Peyer's patch (tissue), 4 donors: ENCODE measurements around the gene CREB1. TPM values are rescaled to one million over a fixed set of nuclear protein-coding genes. Genes with fewer than 3 reads are reported as not detected.

Source experiments
- DNase-seq, 3 donors: peaks; one replicate each; pipeline ENCODE4 v3.0.0-alpha.2; 2017 to 2019
- H3K27ac ChIP-seq, 4 donors: fragments of 200-600 bp; sonication (generic); one replicate each; pipeline ENCODE4 v1.5.1; 2016 to 2019
- H3K27me3 ChIP-seq, 2 donors: fragments of 200-600 bp; sonication (generic); one replicate each; pipeline ENCODE4 v1.5.1; 2019
- H3K36me3 ChIP-seq, 3 donors: fragments of 200-600 bp; sonication (generic); one replicate each; pipeline ENCODE4 v1.5.1; 2016 to 2019
- H3K4me1 ChIP-seq, 4 donors: fragments of 200-600 bp; sonication (generic); one replicate each; pipeline ENCODE4 v1.5.1; 2016 to 2019
- H3K4me3 ChIP-seq, 4 donors: fragments of 200-600 bp; sonication (generic); 1 replicate in 3 of 4; 2 replicates in 1 of 4; pipeline ENCODE4 v1.5.1; 2016 to 2019; ENCODE audit warnings: mild to moderate bottlenecking in 1 of 4
- H3K9me3 ChIP-seq, 4 donors: fragments of 200-600 bp; sonication (generic); one replicate each; pipeline ENCODE4 v1.5.1; 2016 to 2019; ENCODE audit warnings: mild to moderate bottlenecking in 1 of 4
- POLR2A ChIP-seq, 2 donors: fragments of 450-650 bp; IDR thresholded peaks; one replicate each; pipeline ENCODE4 v1.5.1; 2017; ENCODE audit warnings: antibody characterized with exemption in 2 of 2, mild to moderate bottlenecking in 2 of 2, moderate library complexity in 2 of 2
- total RNA-seq, 4 donors: library from RNA; depleted of rRNA; stranded (reverse); fragments of >200 nt; gene quantifications; one replicate each; pipeline ENCODE4 v1.1.0, GENCODE V29; 2016
- TF ChIP-seq, protein P1 (sequence below), 6 experiments: fragments of 450-650 bp in 4 of 6; fragments of 200-600 bp in 2 of 6; sonication (generic) in 1 of 6; IDR thresholded peaks; one replicate each; pipeline ENCODE4 v1.5.1; 2017 to 2019; ENCODE audit warnings: antibody characterized with exemption in 6 of 6, mild to moderate bottlenecking in 3 of 6, moderate library complexity in 1 of 6

The CREB1 gene
- total RNA-seq, 4 donors from 2014 or later: 27.9 to 97.4 (median 54.6) TPM

DNA sequence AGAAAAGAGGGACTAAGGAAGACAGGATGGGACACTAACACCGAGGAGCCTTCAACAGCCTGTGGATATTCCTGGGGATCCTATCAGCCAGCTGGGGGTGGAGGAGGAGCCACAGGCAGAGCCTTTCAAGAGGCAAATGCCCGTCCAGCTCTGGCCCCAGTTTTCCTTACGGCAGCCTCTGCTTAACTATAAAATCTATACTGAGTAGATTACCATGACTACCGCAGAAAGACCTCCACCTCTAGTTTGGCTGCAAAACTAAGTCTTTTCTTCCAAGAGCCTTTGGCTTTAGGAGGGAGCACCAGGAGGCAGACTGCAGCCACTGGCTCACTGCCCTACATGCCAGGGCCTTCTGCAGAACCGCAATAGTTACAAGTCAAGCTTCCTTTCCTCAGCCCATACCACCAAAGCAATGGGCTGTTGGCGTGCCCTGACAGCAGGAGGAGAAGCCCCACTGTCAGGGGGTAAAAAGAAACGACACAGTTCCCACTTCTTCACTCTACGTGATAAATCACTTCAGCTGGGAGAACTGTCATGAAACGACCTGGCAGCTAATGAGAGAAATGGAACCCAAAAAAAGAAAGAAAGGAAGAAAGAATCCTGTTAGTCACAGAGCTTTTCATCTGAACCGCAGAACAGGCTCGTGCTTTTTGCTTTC is 25.1 kb upstream of the CREB1 start:
- Histone ChIP-seq H3K4me3 (no peak overlapping the region), H3K4me1 (peaks cover 0 to 6% (median 0%) of the 10 kb centered on the region in 4 donors), H3K27me3 (no peaks in the 10 kb centered on the region), H3K36me3 (no peaks in the 10 kb centered on the region), H3K9me3 (no peaks in the 10 kb centered on the region), H3K27ac (no peak overlapping the region)
- no peak for DNase-seq
- no peak for TF ChIP-seq POLR2A (IDR thresholded peaks at IDR 0.05)
- TF ChIP-seq, protein P1, sequence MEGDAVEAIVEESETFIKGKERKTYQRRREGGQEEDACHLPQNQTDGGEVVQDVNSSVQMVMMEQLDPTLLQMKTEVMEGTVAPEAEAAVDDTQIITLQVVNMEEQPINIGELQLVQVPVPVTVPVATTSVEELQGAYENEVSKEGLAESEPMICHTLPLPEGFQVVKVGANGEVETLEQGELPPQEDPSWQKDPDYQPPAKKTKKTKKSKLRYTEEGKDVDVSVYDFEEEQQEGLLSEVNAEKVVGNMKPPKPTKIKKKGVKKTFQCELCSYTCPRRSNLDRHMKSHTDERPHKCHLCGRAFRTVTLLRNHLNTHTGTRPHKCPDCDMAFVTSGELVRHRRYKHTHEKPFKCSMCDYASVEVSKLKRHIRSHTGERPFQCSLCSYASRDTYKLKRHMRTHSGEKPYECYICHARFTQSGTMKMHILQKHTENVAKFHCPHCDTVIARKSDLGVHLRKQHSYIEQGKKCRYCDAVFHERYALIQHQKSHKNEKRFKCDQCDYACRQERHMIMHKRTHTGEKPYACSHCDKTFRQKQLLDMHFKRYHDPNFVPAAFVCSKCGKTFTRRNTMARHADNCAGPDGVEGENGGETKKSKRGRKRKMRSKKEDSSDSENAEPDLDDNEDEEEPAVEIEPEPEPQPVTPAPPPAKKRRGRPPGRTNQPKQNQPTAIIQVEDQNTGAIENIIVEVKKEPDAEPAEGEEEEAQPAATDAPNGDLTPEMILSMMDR (IDR thresholded peaks at IDR 0.05): no peak

DNA sequence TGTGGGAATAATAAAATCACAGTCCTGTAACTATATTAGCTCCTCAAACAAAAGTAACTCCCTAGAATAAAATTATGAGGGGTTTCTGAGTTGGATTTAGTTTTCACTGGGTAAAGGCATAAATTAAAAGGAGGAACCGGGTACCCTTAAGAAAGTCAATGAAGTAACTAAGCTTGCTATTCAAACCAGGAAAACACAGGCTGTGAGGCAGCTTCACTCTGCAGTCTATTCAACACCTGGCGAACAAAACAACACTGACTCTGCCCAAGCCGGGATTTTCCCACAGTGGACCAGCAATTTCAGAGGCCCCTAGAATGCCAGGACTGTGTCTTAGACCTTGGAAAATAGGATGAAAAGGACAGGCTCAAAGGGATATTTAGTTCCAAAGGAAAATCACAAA is 24.6 kb upstream of the CREB1 start:
- Histone ChIP-seq H3K27ac (no peak overlapping the region), H3K9me3 (no peaks in the 10 kb centered on the region), H3K36me3 (no peaks in the 10 kb centered on the region), H3K27me3 (no peaks in the 10 kb centered on the region), H3K4me1 (peaks cover 0 to 6% (median 0%) of the 10 kb centered on the region in 4 donors), H3K4me3 (no peak overlapping the region)
- TF ChIP-seq POLR2A (IDR thresholded peaks at IDR 0.05): no peak
- TF ChIP-seq, protein P1 (IDR thresholded peaks at IDR 0.05): no peak
- DNase-seq: no peak

DNA sequence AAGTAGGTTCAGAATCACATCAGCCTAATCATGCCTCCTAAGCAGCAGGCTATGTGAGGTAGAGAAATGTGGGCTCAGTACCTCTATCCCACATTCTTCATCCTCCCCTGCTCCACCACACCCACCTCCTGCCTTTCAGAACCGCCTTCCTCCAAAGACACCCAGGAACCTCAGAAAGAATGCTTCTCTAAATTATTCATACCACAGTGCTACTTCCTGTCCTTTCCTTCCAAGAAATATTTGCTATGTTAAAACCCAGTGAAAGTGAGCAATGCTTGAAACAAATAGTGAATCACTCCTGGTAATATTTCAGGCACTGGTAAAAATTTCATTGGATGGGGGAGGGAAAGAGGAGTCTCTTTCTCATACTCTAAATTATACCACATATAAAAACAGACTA is 24.0 kb upstream of the CREB1 start:
- DNase-seq: no peak
- Histone ChIP-seq H3K9me3 (no peaks in the 10 kb centered on the region), H3K27me3 (no peaks in the 10 kb centered on the region), H3K4me1 (peaks cover 0 to 6% (median 0%) of the 10 kb centered on the region in 4 donors), H3K27ac (no peak overlapping the region), H3K36me3 (no peaks in the 10 kb centered on the region), H3K4me3 (no peak overlapping the region)
- TF ChIP-seq, protein P1 (IDR thresholded peaks at IDR 0.05): no peak
- no peak for TF ChIP-seq POLR2A (IDR thresholded peaks at IDR 0.05)

DNA sequence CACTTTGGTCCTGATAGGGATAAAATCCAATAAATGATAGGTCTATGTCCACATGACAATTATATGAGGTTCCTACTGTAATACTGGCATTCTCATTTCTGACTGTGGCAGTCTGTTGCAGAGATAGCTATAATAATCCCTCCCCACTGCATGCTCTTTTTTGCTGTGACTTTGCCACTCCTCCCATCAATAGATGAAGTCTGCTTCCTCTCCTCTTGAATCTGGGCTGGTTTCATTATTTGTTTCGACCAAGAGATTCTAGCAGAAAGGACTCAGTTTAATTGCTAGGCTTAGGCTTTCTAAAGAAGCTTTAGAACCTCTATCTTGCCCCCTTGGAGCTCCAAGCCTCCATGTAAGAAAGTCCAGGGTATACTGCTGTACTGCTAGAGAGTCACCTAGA is 23.3 kb upstream of the CREB1 start:
- no peak for DNase-seq
- TF ChIP-seq POLR2A (IDR thresholded peaks at IDR 0.05): no peak
- TF ChIP-seq, protein P1 (IDR thresholded peaks at IDR 0.05): no peak
- no peaks in the 10 kb centered on the region for H3K9me3 ChIP-seq
- no peaks in the 10 kb centered on the region for H3K36me3 ChIP-seq
- H3K4me3 ChIP-seq: no peak overlapping the region
- no peaks in the 10 kb centered on the region for H3K27me3 ChIP-seq
- H3K27ac ChIP-seq: no peak overlapping the region
- peaks cover 0 to 6% (median 0%) of the 10 kb centered on the region in 4 donors for H3K4me1 ChIP-seq

DNA sequence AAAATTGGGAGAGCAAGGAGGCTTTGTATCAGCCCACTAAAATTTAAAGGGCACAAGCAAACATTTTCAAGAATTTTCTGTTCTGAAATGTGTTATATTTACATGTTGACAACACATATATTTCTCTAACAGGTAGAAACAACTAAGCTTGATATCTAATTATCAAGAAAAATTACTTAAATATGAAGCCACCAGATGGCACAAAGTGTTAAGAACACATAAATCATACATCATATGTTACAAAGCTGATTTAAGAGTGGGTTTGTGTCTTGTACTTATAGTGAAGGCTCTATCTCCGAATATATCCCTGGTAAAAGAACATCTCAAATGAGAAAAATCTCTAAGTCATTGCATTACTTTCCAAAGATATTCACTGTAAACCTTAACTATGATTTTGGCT is 19.6 kb upstream of the CREB1 start:
- H3K36me3 ChIP-seq: no peaks in the 10 kb centered on the region
- no peaks in the 10 kb centered on the region for H3K9me3 ChIP-seq
- H3K27me3 ChIP-seq: no peaks in the 10 kb centered on the region
- no peak overlapping the region for H3K4me3 ChIP-seq
- DNase-seq: no peak
- TF ChIP-seq POLR2A (IDR thresholded peaks at IDR 0.05): no peak
- TF ChIP-seq, protein P1 (IDR thresholded peaks at IDR 0.05): peak in 2 of 6 experiments; percentile 7 to 24
- no peaks in the 10 kb centered on the region for H3K4me1 ChIP-seq
- H3K27ac ChIP-seq: no peak overlapping the region
